ENCODE results near the gene SSX2IP.
"Not testable (repeated sequence)": the region's sequence is repeated elsewhere in the genome, so short reads cannot be mapped to it uniquely, and the experiment has no call there.

SSX2IP gene

GRCh38 chr1:84690397-84691121 is at the start of gene SSX2IP:
SSX2IP (minus strand) TSS chr1:84690461; CDS start chr1:84671219, 19,242 bp downstream.
- DNase-seq, result peak; percentile 96

DNA sequence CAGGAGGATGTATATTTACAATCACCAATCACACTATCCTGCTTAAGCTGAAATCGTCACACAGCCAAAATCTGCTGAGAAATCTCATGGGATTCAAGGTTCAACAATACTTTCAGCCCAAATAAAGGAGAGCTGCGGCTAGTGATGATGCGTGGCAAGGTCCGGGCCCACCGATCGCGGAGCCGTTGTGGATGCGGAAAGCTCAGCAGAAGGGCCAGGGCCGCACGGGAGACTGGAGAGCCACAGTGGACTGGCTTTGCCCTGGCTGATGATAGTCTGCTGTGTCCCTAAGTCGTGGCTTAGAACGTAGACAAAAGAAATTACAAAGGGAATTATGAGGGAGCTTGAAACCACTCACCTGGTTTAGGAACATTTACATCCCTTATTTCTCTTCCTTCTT is 48.0 kb upstream of the SSX2IP start:
- no peak for DNase-seq

- DNase-seq, result no peak
These were observed 47.3 kb upstream of the SSX2IP start for GRCh38 chr1:84737590-84737989.

DNA sequence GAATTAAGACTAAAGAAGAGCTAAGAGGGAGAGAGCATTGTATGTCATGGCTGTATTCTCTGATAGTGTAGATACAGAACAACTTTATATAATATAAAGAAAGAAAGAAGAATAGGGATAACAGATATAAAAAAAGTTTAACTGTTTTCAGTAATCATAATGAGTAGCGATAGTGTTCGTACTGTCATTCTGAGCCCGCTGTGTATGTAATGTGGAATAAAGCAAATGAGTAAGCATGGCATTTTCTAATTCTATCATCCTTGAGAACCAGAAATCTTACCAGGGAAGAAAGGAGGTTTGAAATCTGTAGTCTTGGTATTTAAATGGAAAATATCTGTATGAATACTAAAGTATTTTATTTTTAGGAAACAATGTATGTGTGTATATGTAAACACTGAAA is 46.7 kb upstream of the SSX2IP start:
- DNase-seq, result no peak

- DNase-seq, result no peak
These were observed 46.2 kb upstream of the SSX2IP start for GRCh38 chr1:84736445-84736844.

DNA sequence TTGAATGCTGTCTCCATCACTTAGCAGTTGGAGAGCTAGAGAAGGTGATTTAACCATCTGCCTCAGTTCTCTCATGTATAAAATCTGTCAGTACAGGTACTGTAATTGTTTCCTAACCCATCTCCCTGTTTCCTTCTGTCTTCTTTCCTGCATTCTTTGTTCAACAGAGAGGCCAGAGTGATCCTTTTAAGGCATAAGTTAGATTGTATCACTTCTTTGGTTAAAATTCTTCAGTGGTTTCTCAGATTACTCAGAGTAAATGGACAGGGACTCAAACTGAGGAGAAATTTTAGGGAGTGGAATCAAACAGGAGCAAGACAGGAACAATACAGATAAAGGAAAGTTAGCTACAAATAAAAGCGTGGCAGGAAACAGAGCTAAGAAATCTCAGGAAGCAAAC is 45.2 kb upstream of the SSX2IP start:
- DNase-seq, result peak; percentile 62

DNA sequence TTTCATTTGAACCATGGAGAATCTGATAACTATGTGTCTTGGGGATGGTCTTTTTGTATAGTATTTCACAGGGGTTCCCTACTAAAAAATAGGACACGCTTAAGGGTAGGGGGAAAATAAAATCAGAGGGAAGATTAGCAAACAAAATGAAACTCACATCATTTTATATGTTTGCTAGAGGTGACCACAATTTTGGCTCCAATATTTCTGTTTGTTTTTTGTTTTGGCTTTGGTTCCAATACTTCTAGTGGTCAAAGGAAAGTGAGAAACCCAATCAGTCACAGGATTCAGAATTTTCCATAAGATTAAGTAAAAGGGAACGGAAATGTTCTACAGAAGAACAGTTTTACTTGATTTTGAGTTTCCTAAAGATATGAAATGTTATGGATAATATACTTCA is 42.3 kb upstream of the SSX2IP start:
- no peak for DNase-seq

- DNase-seq, result no peak
These were observed 41.3 kb upstream of the SSX2IP start for GRCh38 chr1:84731519-84731918.

DNA sequence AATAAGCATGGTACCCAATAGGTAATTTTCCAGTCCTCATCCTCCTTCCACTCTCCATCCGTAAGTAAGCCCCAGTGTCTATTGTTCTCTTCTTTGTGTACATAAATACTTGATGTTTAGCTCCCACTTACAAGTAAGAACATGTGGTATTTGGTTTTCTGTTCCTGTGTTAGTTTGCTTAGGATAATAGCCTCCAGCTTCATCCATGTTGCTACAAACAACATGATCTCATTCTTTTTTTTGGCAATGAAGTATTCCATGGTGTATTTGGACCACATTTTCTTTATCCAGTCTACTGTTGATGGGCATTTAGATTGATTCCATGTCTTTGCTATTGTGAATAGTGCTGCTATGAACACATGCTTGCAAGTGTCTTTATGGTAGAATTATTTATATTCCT is 37.5 kb upstream of the SSX2IP start:
- not testable (repeated sequence) for DNase-seq

- peak; percentile 37 for DNase-seq
These were observed 36.6 kb upstream of the SSX2IP start for GRCh38 chr1:84726593-84727499.

GRCh38 chr1:84724128-84724860 is 34.0 kb upstream of the SSX2IP start:
- no peak for DNase-seq

DNA sequence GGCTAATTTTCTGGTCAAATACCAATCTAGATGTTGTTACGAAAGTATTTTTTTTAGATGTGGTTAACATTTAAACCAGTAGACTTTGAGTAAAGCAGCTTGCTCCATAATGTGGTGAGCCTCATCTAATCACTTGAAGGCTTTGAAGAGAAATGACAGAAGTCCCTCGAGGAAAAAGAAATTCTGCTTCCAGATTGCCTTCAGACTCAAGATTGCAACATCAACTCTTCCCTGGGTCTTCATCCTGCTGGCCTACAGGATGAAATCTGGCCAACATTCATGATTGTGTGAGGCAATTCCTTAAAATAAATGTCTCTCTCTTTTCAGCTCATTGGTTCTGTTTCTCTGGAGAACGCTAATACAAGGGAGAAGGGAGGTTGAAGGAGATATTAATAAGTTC is 32.5 kb upstream of the SSX2IP start:
- peak; percentile 93 for DNase-seq

GRCh38 chr1:84721872-84722271 is 31.6 kb upstream of the SSX2IP start:
- DNase-seq, result not testable (repeated sequence)

GRCh38 chr1:84721152-84721551 is 30.9 kb upstream of the SSX2IP start:
- peak; percentile 89 for DNase-seq

GRCh38 chr1:84720221-84720780 is 30.0 kb upstream of the SSX2IP start:
- no peak for DNase-seq

DNA sequence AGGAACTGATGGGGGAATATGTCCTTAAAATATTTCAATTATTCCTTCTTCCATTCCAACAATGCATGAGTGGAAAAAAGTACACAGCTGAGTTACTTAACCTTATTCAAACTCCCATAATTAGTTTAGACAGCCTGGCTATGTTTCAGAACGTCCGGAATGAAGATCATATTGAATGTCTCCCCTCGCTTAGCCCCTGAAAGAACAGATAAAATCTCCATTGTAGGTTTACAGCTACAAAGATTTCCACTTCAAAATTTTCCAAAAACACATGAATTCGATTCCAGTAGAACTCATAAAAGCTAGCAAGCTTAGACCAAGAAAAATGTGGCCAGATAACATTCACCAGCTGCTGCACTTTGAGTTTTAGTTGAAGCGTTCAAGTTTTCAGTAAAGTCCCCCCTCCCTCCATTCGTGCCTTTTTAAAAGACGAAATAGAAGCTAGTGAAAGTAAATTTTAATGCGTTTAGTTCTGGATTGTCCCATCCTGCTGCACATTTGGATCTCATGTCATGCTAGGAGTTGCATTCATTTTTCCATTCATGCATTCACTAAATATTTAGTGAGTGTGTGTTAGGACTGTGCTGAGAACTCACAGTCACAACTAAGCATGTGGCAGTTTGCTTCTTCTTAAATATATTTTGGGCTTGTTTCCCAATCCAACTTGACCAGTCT is 29.4 kb upstream of the SSX2IP start:
- peak; percentile 61 for DNase-seq

GRCh38 chr1:84715342-84716019 is 25.2 kb upstream of the SSX2IP start:
- DNase-seq, result no peak

- peak; percentile 90 for DNase-seq
These were observed 22.1 kb upstream of the SSX2IP start for GRCh38 chr1:84712276-84712874.

DNA sequence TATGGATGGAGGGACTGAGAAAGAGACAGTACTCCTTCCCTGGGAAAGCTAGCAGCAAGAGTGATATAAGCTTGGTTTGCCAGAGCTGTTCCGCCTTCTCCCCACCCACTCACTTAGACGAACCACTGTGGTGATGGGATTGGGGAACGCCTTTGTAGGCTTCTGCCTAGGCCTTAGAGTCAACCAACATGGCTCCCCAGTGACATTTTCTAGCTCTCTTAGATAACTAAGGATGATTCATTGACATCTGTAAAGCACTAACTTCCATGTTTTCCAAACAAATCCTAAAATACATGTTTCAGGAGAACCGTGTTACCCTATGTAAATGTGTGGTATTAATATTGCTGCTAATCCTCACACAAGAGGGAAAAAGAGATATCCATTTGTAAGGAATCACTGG is 21.6 kb upstream of the SSX2IP start:
- no peak for DNase-seq

GRCh38 chr1:84711121-84711520 is 20.9 kb upstream of the SSX2IP start:
- no peak for DNase-seq

DNA sequence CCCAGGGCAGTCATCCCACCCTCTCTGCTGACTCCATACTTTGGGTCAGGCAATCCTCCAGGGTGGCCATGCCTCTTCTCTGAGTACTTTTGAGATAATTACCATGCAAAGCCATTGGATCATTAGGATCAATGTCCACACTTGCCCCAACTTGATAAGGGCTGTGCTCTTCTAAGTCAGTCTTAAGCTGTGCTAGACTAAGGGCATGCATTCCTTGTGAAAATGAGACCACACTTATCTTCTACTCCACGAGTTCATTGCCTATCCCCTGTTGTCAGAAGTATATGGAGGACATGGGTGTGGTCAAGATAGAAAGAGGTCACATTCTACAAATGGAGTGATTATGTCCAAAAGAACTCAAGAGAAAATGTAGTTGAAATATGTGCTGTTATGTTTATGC is 18.9 kb upstream of the SSX2IP start:
- no peak for DNase-seq

Measured in fibroblast of upper back skin (primary cell).